ENCODE results near the gene GDA.

DNA sequence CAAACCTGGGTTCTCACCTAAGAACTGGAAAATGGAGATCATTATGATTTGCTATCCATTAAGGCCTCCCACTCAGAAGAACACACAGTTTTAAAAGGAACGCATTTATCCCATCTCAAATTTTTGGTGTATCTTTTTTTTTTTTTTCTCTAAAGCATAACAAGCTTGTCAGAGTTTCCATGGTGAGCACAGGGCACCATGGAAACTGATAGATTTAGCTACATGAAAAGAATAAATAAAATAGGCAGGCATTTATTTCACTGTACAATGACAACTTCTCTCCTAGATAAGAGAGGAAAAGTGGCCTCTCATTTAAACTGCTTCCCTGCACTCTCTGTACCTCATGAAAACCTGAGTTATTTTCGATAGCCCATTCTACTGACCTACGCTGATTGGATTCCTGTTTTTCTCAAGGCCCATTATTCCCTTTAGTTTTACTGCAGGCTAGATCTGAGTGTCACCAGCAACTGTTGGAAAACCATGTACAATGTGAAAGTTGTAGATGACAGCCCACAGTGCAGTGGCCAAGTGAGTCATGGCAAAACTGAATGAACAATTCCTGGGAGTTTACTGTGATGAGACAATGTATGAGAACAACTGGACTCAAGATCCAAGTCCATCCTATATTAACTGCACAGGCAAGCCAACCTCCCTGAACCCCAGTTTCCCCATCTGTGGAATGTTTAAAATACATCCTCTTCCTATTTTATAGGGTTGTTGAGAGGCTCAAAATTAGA, 4.3 kb upstream of the GDA start:
- no peak for TF ChIP-seq SIN3A (IDR thresholded peaks at IDR 0.05; ENCODE audit: borderline replicate concordance, insufficient read depth, low read length)
- TF ChIP-seq POLR2AphosphoS5 (IDR thresholded peaks at IDR 0.05; ENCODE audit: low read depth, low read length) = no peak
- TF ChIP-seq, protein P1, sequence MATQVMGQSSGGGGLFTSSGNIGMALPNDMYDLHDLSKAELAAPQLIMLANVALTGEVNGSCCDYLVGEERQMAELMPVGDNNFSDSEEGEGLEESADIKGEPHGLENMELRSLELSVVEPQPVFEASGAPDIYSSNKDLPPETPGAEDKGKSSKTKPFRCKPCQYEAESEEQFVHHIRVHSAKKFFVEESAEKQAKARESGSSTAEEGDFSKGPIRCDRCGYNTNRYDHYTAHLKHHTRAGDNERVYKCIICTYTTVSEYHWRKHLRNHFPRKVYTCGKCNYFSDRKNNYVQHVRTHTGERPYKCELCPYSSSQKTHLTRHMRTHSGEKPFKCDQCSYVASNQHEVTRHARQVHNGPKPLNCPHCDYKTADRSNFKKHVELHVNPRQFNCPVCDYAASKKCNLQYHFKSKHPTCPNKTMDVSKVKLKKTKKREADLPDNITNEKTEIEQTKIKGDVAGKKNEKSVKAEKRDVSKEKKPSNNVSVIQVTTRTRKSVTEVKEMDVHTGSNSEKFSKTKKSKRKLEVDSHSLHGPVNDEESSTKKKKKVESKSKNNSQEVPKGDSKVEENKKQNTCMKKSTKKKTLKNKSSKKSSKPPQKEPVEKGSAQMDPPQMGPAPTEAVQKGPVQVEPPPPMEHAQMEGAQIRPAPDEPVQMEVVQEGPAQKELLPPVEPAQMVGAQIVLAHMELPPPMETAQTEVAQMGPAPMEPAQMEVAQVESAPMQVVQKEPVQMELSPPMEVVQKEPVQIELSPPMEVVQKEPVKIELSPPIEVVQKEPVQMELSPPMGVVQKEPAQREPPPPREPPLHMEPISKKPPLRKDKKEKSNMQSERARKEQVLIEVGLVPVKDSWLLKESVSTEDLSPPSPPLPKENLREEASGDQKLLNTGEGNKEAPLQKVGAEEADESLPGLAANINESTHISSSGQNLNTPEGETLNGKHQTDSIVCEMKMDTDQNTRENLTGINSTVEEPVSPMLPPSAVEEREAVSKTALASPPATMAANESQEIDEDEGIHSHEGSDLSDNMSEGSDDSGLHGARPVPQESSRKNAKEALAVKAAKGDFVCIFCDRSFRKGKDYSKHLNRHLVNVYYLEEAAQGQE (IDR thresholded peaks at IDR 0.05; ENCODE audit: insufficient read depth in 1 of 2, low read depth in 2 of 2, low read length in 2 of 2) = no peak
- no peak for TF ChIP-seq TAF1 (IDR thresholded peaks at IDR 0.05; ENCODE audit: borderline replicate concordance, insufficient read depth, low read length)
- TF ChIP-seq FOXP2 (optimal IDR thresholded peaks at IDR 0.05; ENCODE audit: borderline replicate concordance, extremely low read depth, extremely low read length, insufficient read depth) = no peak

Data from PFSK-1 (cell line).